Psoas muscle (tissue), 8 donors: ENCODE data around the gene UBL7. TPM values are rescaled to one million over a fixed set of nuclear protein-coding genes. Genes with fewer than 3 reads are reported as not detected.

Experiments used
- ATAC-seq, 4 donors: fragments of 200-7000 bp; cut with Tn5 transposase; one replicate each; pipeline ENCODE4 v1.9.1; 2020; ENCODE audit warnings: moderate library complexity in 3 of 4, mild to moderate bottlenecking in 2 of 4
- DNase-seq, 2 donors: peaks; one replicate each; pipeline ENCODE4 v3.0.0-alpha.2; 2020
- H3K27ac ChIP-seq: fragments of 200-600 bp; one replicate; pipeline ENCODE4 v1.8.0; 2022
- H3K27me3 ChIP-seq, 3 donors: fragments of 200-600 bp in 1 of 3; one replicate each; pipeline versions ENCODE4 v1.6.1 to v1.8.0; 2013 to 2022; ENCODE audit warnings: low read length in 2 of 3, mild to moderate bottlenecking in 2 of 3, moderate library complexity in 1 of 3; ENCODE audit not compliant: insufficient read depth in 3 of 3
- H3K36me3 ChIP-seq, 2 donors: fragments of 200-600 bp in 1 of 2; one replicate each; pipeline versions ENCODE4 v1.6.1 to v1.8.0; 2013 to 2022; ENCODE audit warnings: low read depth in 1 of 2, mild to moderate bottlenecking in 1 of 2, moderate library complexity in 1 of 2; ENCODE audit not compliant: insufficient read depth in 1 of 2
- H3K4me1 ChIP-seq: fragments of 200-600 bp; one replicate; pipeline ENCODE4 v1.8.0; 2022
- H3K4me3 ChIP-seq: fragments of 200-600 bp; one replicate; pipeline ENCODE4 v1.8.0; 2022; ENCODE audit warnings: mild to moderate bottlenecking
- H3K9me3 ChIP-seq: fragments of 200-600 bp; one replicate; pipeline ENCODE4 v1.8.0; 2022
- CTCF ChIP-seq: fragments of 200-600 bp; IDR thresholded peaks from one replicate; pipeline ENCODE4 v1.8.0; 2022; ENCODE audit warnings: antibody characterized with exemption
- WGBS, 3 donors: extraction: QIAGEN DNeasy Blood & Tissue Kit; methylation state at CpG; one replicate each; pipeline versions ENCODE4 v1.1.6 to v1.1.7; 2013; 5-methylcytosine and 5-hydroxymethylcytosine counted together
- intact Hi-C, 2 donors: fragments of 100-400 bp; cut with DNase I; formaldehyde crosslinking; loops; one replicate each; pipeline versions ENCODE4 v1.11.0 to v1.14.2; 2022
- polyA plus RNA-seq, 3 donors: library from polyadenylated mRNA; stranded (reverse); fragments of 200-250 nt; gene quantifications; one replicate each; pipeline ENCODE4 v1.2.3, GENCODE V29; 2013
- total RNA-seq, 4 donors: library from RNA; stranded (reverse); fragmentation: NEBNext Ultra II Directional in 2 of 4; extraction: Animal tissue kit (Norgen Biotek cat#: 25700) in 2 of 4; gene quantifications; one replicate each; pipeline versions ENCODE4 v1.2.1 to v1.2.4, GENCODE V29; 2021 to 2023
- donor health status: healthy with polysubstance abuse.
- donor health status: DM: no; HTN: no; CAD: no; lungs with moderate emphysema.
- donor health status: Bipolar disorder and iron deficiency.
- donor health status: healthy.
- donor health status: DM: yes; HTN: yes; CAD: no.
- donor health status: DM: no; HTN: no; CAD: no.
- donor health status: DM: no; HTN: no; CAD: no.
- donor health status: DM: yes; HTN: yes; CAD: no.

UBL7 gene
- total and polyA plus RNA-seq, 7 donors = 45.5 to 91.7 (median 61.3) TPM

- Histone ChIP-seq H3K27ac (no peak overlapping the region), H3K4me1 (no peaks in the 10 kb centered on the region), H3K27me3 (no peaks in the 10 kb centered on the region), H3K9me3 (no peaks in the 10 kb centered on the region), H3K4me3 (no peak overlapping the region), H3K36me3 (no peaks in the 10 kb centered on the region)
- ATAC-seq = no peak
- TF ChIP-seq CTCF = no peak
- WGBS, 3 donors = 64 to 71% (median 66%) methylated on average over 2 of the region's 2 CpGs
- no peak for DNase-seq
- intact Hi-C loops = no loop called here
Measured at GRCh38 chr15:74497584-74497983, 36.6 kb upstream of the UBL7 start.

- intact Hi-C loops = no loop called here
- no peak overlapping the region for H3K27ac ChIP-seq
Measured at GRCh38 chr15:74496648-74497047, 35.7 kb upstream of the UBL7 start.

GRCh38 chr15:74490339-74490689, 29.4 kb upstream of the UBL7 start:
- intact Hi-C loops = no loop called here
- no peak for ATAC-seq
- DNase-seq = no peak
- TF ChIP-seq CTCF = no peak
- no peaks in the 10 kb centered on the region for H3K4me1 ChIP-seq
- 94 to 98% (median 94%) methylated on average over 1 of the region's 1 CpG for WGBS, 3 donors
- no peaks in the 10 kb centered on the region for H3K36me3 ChIP-seq
- no peak overlapping the region for H3K4me3 ChIP-seq
- H3K9me3 ChIP-seq = no peaks in the 10 kb centered on the region
- H3K27me3 ChIP-seq = no peaks in the 10 kb centered on the region
- no peak overlapping the region for H3K27ac ChIP-seq

More at GRCh38 chr15:74496648-74497047, 35.7 kb upstream of the UBL7 start:
- no peaks in the 10 kb centered on the region for H3K9me3 ChIP-seq
- H3K36me3 ChIP-seq = no peaks in the 10 kb centered on the region
- H3K4me3 ChIP-seq = no peak overlapping the region
- ATAC-seq = no peak
- no peak for TF ChIP-seq CTCF
- no peaks in the 10 kb centered on the region for H3K27me3 ChIP-seq
- no peaks in the 10 kb centered on the region for H3K4me1 ChIP-seq
- 85 to 94% (median 91%) methylated on average over 3 of the region's 3 CpGs for WGBS, 3 donors
- DNase-seq = no peak

GRCh38 chr15:74489518-74490338, 28.8 kb upstream of the UBL7 start:
- ATAC-seq (peak; percentile 64 to 86 (median 80)), DNase-seq (peak; percentile 40 to 68)
- Histone ChIP-seq H3K27ac (no peak overlapping the region), H3K9me3 (no peaks in the 10 kb centered on the region), H3K36me3 (no peaks in the 10 kb centered on the region), H3K4me1 (no peaks in the 10 kb centered on the region), H3K27me3 (no peaks in the 10 kb centered on the region), H3K4me3 (no peak overlapping the region)
- TF ChIP-seq CTCF = peak; percentile 65
- intact Hi-C loops = loop anchor here (2.0 to 5.0 kb wide), 4 partner anchors 47 to 115 kb away; no protein-coding TSS in a partner anchor
- WGBS, 3 donors = 35 to 45% (median 42%) methylated on average over 9 of the region's 9 CpGs
